ENCODE measurements around the gene CTSH.

CTSH gene, protein sequence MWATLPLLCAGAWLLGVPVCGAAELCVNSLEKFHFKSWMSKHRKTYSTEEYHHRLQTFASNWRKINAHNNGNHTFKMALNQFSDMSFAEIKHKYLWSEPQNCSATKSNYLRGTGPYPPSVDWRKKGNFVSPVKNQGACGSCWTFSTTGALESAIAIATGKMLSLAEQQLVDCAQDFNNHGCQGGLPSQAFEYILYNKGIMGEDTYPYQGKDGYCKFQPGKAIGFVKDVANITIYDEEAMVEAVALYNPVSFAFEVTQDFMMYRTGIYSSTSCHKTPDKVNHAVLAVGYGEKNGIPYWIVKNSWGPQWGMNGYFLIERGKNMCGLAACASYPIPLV

GRCh38 chr15:78944669-78945407 is at the start of gene CTSH:
CTSH (minus strand) TSS chr15:78945046; CDS start chr15:78944981, 65 bp downstream.
- peak; percentile 39 for DNase-seq (ENCODE audit: low read depth)

- DNase-seq (ENCODE audit: low read depth), result no peak
Observed at GRCh38 chr15:78993931-78994530, 49.2 kb upstream of the CTSH start.

DNA sequence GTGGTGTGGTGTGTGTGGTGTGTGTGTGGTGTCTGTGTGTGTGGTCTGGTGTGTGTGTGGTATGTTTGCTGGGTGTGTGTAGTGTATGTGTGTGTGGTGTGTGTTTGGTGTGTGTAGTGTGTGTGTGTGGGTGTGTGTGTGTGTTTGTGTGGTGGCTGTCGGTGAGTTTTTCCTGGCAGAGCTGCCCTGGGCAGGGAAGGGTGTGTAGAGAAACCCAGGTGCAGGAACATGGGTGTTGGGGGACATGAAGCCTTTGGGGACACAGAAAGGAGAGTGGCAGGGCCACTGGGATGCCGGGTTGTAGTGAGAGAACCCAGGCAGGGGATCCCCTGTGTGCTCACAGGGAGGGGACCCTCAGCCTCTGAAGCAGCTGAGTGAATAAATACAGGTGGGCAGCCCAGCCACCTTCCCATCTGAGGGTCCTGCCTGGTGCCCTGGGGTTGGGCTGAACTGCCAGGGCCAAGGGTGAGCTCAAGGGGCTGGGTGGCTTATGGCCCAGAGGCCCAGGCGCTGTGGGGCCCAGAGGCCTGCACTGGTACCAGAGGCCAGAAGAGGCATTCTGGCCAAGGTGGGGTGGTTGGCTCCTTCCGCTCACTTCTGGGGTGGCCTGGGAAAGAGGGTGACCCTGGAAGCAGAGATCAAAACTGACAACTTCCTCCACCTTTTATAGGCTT is 48.5 kb upstream of the CTSH start:
- DNase-seq (ENCODE audit: low read depth), result no peak

DNA sequence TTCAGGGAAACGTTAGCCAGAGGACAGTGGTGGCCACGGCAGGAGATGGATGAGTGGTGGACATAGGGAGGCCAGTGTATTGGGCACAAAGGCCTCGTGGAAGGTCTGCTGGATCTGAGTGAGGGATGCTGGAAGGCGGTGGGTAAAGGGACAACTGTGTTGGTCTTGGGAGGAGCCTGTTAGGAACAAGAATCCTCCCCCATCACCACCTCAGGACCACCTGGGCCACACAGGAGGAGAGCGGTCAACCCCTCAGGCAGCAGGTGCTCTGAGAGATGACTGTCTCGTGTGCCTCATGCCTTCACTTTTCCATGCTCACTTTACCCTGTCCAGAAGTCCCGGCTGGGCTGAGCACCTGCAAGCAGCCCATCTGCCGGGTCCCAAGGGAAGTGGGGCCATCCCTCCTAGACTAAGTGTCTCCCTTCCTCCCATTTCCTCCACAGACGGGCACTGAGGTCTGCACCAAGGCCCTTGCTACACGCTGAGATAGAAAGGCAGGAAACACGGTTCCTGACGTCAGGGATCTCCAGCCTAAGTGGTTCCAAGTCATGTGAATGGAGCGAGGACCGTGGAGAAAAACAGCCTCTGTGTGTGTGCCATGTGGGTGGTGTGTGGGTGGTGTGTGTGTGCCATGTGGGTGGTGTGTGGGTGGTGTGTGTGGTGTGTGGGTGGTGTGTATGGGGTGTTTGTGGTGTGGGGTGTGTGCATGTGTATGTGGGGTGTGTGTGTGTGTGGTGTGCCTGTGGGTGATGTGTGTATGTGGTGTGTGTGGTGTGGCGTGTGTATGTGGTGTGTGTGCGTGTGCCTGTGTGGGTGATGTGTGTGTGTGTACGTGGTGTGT is 47.8 kb upstream of the CTSH start:
- DNase-seq (ENCODE audit: low read depth), result no peak

GRCh38 chr15:78991879-78992278 is 47.0 kb upstream of the CTSH start:
- no peak for DNase-seq (ENCODE audit: low read depth)

- no peak for DNase-seq (ENCODE audit: low read depth)
Observed at GRCh38 chr15:78991476-78991875, 46.6 kb upstream of the CTSH start.

DNA sequence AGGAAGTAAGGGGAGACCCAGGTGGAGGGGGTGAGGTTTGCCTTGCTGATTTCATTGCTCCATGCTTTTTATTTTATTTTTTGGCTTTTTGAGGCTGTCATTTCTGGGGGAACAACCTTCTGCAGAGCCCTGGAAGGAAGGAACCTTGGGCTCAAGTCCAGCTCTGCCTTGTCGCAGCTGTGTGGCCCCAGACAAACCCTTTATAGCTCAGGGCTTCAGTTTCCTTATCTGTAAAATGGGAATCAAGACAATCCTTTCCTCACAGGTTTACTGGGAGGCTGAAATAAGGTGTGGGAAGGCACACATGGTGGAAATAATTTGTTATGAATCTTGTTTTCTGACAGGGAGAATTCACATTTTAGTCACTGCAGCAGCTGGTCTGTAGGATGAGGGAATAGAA is 45.4 kb upstream of the CTSH start:
- DNase-seq (ENCODE audit: low read depth), result no peak

GRCh38 chr15:78989701-78990240 is 44.9 kb upstream of the CTSH start:
- no peak for DNase-seq (ENCODE audit: low read depth)

DNA sequence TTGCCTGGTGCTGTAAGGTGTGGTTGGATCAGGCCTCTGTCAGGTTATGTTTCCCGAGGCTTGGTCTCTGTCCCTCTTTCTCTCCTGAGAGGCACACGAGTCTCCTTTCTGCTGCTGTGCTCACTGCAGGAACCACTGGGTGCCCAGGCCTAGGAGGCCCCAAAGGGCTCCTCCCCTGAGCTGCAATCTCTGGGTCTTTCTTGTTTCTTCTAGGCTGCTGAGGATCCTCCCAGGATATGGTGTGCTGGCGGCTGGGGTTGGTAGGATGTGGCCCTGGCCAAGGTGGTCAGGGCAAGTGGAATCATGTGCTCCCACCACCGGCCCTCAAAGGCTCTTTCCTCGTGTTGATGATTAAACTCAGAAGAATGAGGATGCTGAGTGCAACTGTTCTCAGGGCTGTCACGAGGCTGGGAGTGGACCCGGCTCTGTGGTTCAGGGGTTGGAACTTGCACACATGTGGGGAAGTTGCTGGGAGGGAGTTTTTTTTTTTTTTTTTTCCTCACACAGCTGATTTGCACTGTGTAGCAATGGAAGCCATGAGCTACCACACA is 43.6 kb upstream of the CTSH start:
- no peak for DNase-seq (ENCODE audit: low read depth)

GRCh38 chr15:78987556-78988360 is 42.9 kb upstream of the CTSH start:
- no peak for DNase-seq (ENCODE audit: low read depth)

DNA sequence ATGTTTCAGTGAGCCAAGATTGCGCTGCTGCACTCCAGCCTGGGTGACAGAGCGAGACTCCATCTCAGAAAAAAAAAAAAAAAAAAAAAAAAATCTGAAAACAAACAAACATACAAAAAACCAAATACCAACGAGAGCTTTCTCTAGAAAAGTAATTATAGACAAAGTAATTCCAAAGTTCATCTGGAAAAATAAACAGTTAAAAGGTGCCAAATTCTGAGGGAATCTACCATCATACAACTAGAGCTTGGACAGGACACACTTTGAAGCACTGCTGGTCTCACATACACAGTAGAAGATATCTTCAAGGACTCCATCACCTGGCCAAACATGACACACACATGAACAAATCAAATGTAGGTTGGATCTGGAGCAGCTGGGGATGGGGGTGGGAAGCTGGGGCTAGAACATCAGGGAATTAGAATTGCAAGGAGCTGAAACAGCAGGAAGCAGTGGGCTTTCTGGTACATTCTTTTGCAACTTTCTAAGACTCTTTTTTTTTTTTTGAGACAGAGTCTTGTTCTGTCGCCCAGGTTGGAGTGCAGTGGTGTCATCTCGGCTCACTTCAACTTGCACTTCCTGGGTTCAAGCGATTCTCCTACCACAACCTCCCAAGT is 41.1 kb upstream of the CTSH start:
- no peak for DNase-seq (ENCODE audit: low read depth)

GRCh38 chr15:78984041-78984440 is 39.2 kb upstream of the CTSH start:
- DNase-seq (ENCODE audit: low read depth), result no peak

DNA sequence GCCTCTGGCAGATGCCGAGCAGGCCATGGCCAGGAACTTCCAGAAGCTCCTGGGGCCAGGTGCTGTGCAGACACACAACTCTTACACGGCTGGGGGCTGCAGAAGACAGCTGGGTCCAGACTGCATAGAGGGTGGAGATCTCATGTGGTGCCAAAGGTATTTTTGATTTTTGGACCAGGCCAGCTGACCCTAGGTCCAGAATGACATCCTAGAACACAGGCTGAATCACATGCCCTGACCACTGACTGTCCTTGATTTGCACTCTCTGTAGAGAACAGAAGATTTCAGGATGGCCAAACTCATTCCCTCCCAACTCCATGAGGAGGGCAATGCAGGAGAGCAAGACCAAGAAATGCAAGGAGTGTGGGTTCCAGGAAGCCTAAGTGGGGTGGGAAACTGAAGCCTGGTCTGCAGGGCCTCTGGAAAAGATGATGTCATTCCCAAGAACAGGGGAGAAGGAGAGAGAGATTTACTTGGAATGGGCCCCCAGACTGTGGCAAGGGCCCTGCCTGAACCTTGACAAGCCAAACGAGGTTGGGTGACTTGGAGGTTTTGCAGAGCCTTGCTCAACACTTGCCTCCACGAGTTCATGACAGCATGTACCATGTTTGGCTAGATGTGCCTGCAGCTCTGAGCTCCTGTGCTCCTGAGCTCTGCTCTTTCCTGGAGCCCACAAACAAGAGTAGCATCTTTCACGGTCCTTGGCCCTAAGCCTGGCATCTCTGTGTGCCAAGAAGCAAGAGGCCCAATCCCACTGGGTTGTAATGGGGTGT is 38.5 kb upstream of the CTSH start:
- no peak for DNase-seq (ENCODE audit: low read depth)

GRCh38 chr15:78982736-78983135 is 37.9 kb upstream of the CTSH start:
- DNase-seq (ENCODE audit: low read depth), result no peak

DNA sequence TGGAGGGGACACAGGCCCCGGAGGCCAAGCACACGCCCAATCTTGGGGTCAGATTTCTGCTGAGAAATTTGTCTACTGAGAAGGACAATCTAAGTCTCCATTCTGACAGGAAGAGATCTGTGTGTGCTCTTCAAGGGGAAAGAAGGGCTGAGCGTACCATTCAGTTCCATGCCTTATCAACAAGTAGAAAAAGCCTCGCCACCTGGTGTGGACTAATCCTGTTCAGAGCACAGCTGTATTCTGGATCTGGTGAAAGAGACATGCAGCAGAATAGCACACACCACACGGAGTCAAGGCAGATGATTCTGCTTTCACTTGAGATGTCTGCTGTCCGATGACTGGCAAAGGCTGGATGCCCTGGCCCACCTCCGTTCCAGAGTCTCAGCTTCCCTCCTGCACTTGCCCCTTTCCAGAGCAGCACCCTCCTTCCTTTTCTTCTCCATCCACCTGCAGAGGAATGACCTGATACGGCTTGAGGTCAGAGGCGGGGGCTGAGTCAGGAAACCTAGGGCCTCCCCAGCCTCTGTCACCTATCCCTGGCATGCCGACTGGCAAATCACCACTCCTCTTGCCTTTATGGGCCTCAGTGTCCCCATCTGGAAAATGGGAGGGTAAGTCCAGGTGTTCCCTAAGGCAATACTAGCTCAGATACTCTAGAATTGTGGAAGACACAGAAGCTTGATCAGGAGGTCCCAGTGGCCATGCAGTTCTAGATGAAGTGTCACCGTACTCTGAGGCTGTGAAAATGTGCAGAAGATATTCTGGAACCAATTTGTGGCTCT is 36.9 kb upstream of the CTSH start:
- no peak for DNase-seq (ENCODE audit: low read depth)

DNA sequence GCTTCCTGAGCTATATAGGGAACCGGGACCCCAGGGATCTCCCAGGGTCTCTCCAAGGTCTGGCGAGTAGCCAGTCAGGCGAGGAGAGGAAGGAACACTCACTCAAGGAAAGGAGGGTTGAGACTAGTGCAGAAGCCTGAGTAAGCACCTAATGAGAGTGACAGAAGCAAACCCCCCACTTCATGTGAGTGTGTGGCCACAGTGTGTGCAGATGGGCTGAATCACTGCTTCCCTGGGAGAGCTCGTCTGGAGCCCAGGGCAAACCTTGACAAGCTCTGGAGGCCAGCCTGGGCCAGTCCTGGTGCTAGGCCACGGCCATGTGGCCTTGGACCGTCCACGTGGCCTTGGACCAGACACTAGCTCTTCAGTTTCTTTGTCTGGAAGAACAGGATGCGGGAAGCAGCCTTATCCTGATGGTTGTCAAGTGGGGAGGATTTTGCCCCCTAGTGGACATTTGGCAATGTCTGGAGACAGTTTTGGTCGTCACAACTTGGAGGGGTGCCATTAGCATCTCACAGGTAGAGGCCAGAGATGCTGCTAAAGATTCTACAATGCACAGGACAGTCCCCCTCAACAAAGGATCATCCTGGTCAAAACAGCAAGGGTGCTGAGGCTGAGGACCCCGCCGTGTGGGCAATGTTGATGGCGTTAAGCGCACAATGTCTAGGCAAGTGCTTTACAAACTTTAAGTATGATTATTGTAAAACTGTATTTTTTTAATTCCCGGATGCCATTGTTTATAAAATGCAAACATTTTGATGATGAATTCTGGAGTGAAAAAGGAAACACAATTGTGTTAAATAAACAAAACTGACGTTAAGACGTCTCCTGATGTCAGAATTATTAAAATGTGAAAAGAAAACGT is 34.8 kb upstream of the CTSH start:
- DNase-seq (ENCODE audit: low read depth), result no peak

- no peak for DNase-seq (ENCODE audit: low read depth)
Observed at GRCh38 chr15:78978601-78979179, 33.8 kb upstream of the CTSH start.
